Activated CD4-positive, alpha-beta memory T cell treated with anti-CD3 and anti-CD28 coated beads, Interleukin-2, amount 10 ng/mL, durations not matched to agents 7 days and 5 days (primary cell): ENCODE results near the gene ZNF232. TPM values are rescaled to one million over a fixed set of nuclear protein-coding genes. Genes with fewer than 3 reads are reported as not detected.
A peak's percentile ranks its signal among the peaks of the same experiment; 100 is the strongest.
"Not testable (repeated sequence)": the region's sequence is repeated elsewhere in the genome, so short reads cannot be mapped to it uniquely, and the experiment has no call there.

Experiments
- CTCF ChIA-PET: fragments of 350-600 bp; sonication (Branson Sonifier 250); formaldehyde crosslinking; loops from one replicate; lab custom pipeline; 2021; ENCODE audit warnings: antibody characterized with exemption, inconsistent platforms; lab: Charles Lee
- POLR2A ChIA-PET: fragments of 350-600 bp; sonication (Branson Sonifier 250); formaldehyde crosslinking; loops from one replicate; lab custom pipeline; 2021; ENCODE audit warnings: antibody characterized with exemption; lab: Charles Lee
- DNase-seq: peaks from one replicate; pipeline ENCODE4 v3.0.0-alpha.2; 2020
- H3K27ac Mint-ChIP-seq: one replicate; pipeline ENCODE4 v1.8.0; 2021; ENCODE audit warnings: mild to moderate bottlenecking, mixed read lengths
- H3K27me3 Mint-ChIP-seq: one replicate; pipeline ENCODE4 v1.8.0; 2021; ENCODE audit warnings: mixed read lengths
- H3K36me3 Mint-ChIP-seq: one replicate; pipeline ENCODE4 v1.8.0; 2021; ENCODE audit warnings: low read depth, mixed read lengths
- H3K4me1 Mint-ChIP-seq: one replicate; pipeline ENCODE4 v1.8.0; 2021; ENCODE audit warnings: mixed read lengths
- H3K4me3 Mint-ChIP-seq: one replicate; pipeline ENCODE4 v1.8.0; 2021; ENCODE audit warnings: mild to moderate bottlenecking, mixed read lengths
- H3K9me3 Mint-ChIP-seq: one replicate; pipeline ENCODE4 v1.8.0; 2021; ENCODE audit warnings: mixed read lengths
- total RNA-seq, 2 experiments: library from RNA; stranded (reverse); gene quantifications; one replicate each; pipeline ENCODE4 v1.2.3, GENCODE V29; 2021

Gene ZNF232
- total RNA-seq, 2 experiments from 2014 or later: 6.4 to 6.7 TPM

- no peak for DNase-seq
- H3K9me3 Mint-ChIP-seq: peaks cover 50% of the 10 kb centered on the region
- H3K4me3 Mint-ChIP-seq: no peak overlapping the region
- no peaks in the 10 kb centered on the region for H3K4me1 Mint-ChIP-seq
- ChIA-PET POLR2A (no interaction called here), CTCF (no interaction called here)
- peaks cover 19% of the 10 kb centered on the region for H3K27me3 Mint-ChIP-seq
- H3K27ac Mint-ChIP-seq: no peak overlapping the region
- H3K36me3 Mint-ChIP-seq: peaks cover 31% of the 10 kb centered on the region
Measured at GRCh38 chr17:5099271-5099670, 12.4 kb downstream of the ZNF232 start.

DNA sequence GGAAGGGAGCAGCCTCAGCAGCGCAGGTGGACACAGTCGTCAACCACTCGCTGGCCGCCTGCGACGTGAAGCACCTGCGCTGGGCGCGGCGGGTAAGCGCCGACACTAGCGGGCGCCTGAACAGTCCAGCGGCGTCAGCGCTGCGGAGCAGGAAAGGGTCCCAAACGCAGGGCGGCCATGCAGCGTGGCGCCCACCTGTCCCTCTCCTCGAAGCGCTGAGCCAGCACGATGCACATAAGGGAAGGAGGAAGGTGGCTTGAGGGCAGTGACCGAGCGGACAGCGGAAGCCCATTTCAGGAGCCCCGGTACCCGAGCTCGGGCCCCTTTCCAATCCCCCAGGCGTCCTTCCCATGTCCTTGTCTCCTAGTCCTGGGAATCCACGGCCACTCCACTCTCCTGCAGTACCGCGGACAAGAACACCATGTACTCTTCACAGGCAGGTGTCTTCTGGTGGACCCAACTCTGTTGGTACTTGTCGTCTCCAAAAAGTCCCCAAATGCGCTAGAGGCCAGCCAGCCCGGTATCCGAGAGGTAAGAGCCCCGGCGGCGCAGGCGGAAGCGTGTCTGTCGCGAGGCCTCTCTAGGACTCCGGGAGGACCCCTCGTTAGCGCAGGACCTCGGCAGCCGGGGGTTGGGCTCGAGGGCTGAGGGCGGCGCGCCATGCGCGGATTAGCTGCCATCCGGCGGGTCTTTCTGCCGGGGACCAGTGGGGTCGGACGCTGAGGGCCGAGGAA, 14.4 kb downstream of the ZNF232 start:
- no peak for DNase-seq
- Mint-ChIP-seq H3K4me3 (no peak overlapping the region), H3K9me3 (peaks cover 56% of the 10 kb centered on the region), H3K27ac (no peak overlapping the region), H3K4me1 (no peaks in the 10 kb centered on the region), H3K36me3 (peaks cover 40% of the 10 kb centered on the region), H3K27me3 (peaks cover 19% of the 10 kb centered on the region)
- ChIA-PET CTCF (no interaction called here), POLR2A (interaction anchor here (0.6 kb wide), 1 partner anchor 40 kb away, joined by 4 read pairs; no protein-coding TSS in a partner anchor)

GRCh38 chr17:5096731-5097100, 15.0 kb downstream of the ZNF232 start:
- H3K27me3 Mint-ChIP-seq: peaks cover 19% of the 10 kb centered on the region
- ChIA-PET POLR2A (no interaction called here), CTCF (no interaction called here)
- peaks cover 60% of the 10 kb centered on the region for H3K9me3 Mint-ChIP-seq
- no peak overlapping the region for H3K4me3 Mint-ChIP-seq
- no peaks in the 10 kb centered on the region for H3K4me1 Mint-ChIP-seq
- DNase-seq: no peak
- H3K36me3 Mint-ChIP-seq: peaks cover 46% of the 10 kb centered on the region
- no peak overlapping the region for H3K27ac Mint-ChIP-seq

DNA sequence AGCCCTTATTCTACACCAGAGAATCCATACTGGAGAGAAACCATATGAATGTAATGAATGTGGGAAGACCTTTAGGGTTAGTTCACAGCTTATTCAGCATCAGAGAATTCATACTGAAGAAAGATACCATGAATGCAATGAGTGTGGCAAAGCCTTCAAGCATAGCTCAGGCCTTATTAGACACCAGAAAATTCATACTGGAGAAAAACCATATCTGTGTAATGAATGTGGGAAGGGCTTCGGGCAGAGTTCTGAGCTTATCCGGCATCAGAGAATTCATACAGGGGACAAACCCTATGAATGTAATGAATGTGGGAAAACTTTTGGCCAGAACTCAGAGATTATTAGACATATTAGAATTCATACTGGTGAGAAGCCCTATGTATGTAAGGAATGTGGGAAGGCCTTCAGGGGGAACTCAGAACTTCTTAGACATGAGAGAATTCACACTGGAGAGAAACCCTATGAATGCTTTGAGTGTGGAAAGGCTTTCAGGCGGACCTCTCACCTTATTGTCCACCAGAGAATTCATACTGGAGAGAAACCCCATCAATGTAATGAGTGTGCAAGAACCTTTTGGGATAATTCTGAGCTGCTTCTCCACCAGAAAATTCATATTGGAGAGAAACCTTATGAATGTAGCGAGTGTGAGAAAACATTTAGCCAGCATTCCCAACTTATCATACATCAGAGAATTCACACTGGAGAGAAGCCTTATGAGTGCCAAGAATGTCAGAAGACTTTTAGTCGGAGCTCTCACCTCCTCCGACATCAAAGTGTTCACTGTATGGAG, 19.3 kb downstream of the ZNF232 start:
- peaks cover 76% of the 10 kb centered on the region for H3K36me3 Mint-ChIP-seq
- peaks cover 18% of the 10 kb centered on the region for H3K27me3 Mint-ChIP-seq
- no peak overlapping the region for H3K4me3 Mint-ChIP-seq
- no peak overlapping the region for H3K27ac Mint-ChIP-seq
- no peak for DNase-seq
- CTCF ChIA-PET: no interaction called here
- H3K4me1 Mint-ChIP-seq: no peaks in the 10 kb centered on the region
- POLR2A ChIA-PET: interaction anchor here (1.0 kb wide), 1 partner anchor 14 kb away, joined by 3 read pairs; the partner anchor contains the start of gene ZFP3
- peaks cover 78% of the 10 kb centered on the region for H3K9me3 Mint-ChIP-seq

DNA sequence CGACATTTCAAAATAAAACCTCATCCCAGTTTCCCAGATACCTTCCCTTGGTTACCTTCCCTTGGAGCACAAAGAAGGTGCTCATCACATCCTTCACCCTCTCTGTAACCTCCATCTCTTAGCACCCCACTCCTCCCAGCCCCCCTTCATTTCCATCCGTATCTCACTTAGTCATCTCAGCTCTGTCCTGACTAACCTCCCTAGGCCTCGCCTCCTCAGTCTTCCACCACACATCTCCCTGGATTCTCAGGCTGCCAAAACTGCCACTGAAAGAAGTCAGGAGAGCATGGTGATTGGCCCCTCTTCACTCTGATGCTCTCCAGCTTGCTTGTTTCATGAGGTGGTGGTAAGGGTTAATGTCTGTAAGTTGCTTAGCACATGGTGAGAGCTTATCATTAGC, 31.1 kb downstream of the ZNF232 start:
- DNase-seq: no peak
- ChIA-PET POLR2A (no interaction called here), CTCF (no interaction called here)
- Mint-ChIP-seq H3K27ac (no peak overlapping the region), H3K36me3 (peaks cover 48% of the 10 kb centered on the region), H3K27me3 (no peaks in the 10 kb centered on the region), H3K4me1 (peaks cover 24% of the 10 kb centered on the region), H3K9me3 (peaks cover 34% of the 10 kb centered on the region), H3K4me3 (peak overlapping the region; percentile 30)

DNA sequence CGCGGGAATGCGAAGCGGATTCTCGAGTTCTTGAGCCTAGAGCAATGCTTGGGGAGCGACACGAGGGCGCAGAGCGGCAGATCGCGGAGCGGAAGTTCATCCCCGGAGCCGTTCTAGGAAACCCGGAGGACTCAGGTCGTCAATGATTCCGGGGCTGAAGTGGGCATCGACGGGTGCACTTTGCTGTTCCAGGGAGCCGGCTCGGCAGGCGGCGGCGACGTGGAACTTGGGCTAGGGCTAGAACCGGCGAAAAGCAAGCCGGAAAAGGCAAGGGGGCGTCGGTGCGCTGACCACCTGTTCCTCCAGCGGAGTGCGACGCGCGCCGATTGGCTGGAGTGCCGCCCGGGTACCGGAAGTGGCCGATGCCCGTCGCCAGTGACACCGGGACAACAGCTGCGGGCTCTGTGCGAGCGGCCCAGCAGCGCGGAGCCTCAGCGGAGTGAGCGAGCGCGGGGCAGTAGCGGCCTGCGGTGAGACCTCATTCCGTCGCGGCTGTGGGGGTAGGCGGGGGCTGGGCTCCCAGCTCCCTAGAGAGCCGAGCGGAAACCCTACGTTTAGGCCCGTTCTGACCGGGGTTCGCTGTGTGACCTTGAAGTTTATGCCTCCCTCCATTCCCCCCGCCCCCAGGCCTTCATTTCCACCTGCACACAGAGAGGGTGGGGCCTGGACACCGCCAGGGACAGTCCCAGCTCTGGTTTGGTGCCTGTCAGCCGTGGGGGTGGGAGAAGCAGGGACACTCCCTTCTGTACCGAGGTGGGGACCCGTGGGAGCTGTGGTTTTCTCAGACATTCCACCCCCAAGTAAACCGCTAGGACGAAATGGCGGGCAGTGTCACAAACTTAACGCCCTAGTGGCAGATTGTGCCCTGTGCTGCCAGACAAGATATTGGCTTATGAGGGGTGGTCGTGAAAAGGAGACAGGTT, 33.3 kb downstream of the ZNF232 start, which contains the start of gene ZFP3:
ZFP3 (plus strand) TSS at position 362 of the 923 bp plus-strand sequence. CDS start 13,038 bp downstream, outside the sequence.
- Mint-ChIP-seq H3K27ac (peak within 1 kb of the TSS; percentile 78), H3K4me3 (peak within 1 kb of the TSS; percentile 80), H3K36me3 (peaks cover 36% of the 10 kb centered on the region), H3K9me3 (peaks cover 25% of the 10 kb centered on the region), H3K27me3 (no peaks in the 10 kb centered on the region), H3K4me1 (peaks cover 24% of the 10 kb centered on the region)
- ChIA-PET POLR2A (interaction anchor here (0.7 to 1.6 kb wide), 6 partner anchors 14 to 139 kb away, joined by 3 to 10 read pairs (median 4); partner anchors contain the start of genes RNF167, SLC25A11, ZNF232 and ZNF594), CTCF (interaction anchor here (0.8 to 2.0 kb wide), 5 partner anchors 25 to 289 kb away, joined by 3 to 7 read pairs (median 3); partner anchors contain the start of gene ZNF594)
- DNase-seq: peak; percentile 80

DNA sequence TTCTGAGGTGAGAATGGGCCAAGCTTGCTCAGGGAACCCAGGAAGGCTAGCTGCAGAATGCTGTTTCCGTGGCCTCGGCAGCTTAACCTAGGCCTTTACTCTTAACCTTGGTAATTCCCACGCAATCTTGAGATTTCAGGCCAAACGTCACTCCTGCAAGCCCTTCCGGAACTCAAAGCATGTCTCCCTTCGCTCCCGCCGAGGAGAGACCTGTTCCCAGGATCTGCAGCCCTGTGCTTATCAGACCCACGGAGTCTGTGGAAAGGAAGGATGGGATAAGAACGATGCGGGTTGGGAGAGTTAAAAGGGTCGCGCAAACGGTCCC, 33.9 kb downstream of the ZNF232 start:
- no peak for DNase-seq
- POLR2A ChIA-PET: interaction anchor here (0.6 to 1.6 kb wide), 5 partner anchors 14 to 138 kb away, joined by 3 to 10 read pairs (median 3); partner anchors contain the start of genes RNF167, SLC25A11, ZNF232 and ZNF594
- Mint-ChIP-seq H3K9me3 (peaks cover 20% of the 10 kb centered on the region), H3K4me1 (peaks cover 24% of the 10 kb centered on the region), H3K27ac (peak overlapping the region; percentile 78), H3K27me3 (no peaks in the 10 kb centered on the region), H3K36me3 (peaks cover 32% of the 10 kb centered on the region), H3K4me3 (peak overlapping the region; percentile 80)
- CTCF ChIA-PET: interaction anchor here (1.7 to 2.0 kb wide), 2 partner anchors 47 to 114 kb away, joined by 4 to 7 read pairs; partner anchors contain the start of gene ZNF594

DNA sequence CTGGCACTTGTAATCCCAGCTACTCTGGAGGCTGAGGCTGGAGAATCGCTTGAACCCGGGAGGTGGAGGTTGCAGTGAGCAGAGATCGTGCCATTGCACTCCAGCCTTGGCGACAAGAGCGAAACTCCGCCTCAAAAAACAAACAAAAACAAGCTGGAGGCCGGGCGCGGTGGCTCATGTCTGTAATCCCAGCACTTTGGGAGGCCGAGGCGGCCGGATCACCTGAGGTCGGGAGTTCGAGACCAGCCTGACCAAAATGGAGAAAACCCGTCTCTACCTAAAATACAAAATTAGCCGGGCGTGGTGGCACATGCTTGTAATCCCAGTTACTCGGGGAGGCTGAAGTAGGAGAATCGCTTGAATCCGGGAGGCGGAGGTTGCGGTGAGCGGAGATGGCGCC, 34.4 kb downstream of the ZNF232 start:
- Mint-ChIP-seq H3K27ac (peak overlapping the region; percentile 78), H3K4me1 (peaks cover 24% of the 10 kb centered on the region), H3K9me3 (peaks cover 20% of the 10 kb centered on the region), H3K4me3 (peak overlapping the region; percentile 80), H3K36me3 (peaks cover 27% of the 10 kb centered on the region)
- CTCF ChIA-PET: interaction anchor here (0.6 to 2.0 kb wide), 2 partner anchors 46 to 60 kb away, joined by 4 read pairs; no protein-coding TSS in a partner anchor
- not testable (repeated sequence) for H3K27me3 Mint-ChIP-seq, DNase-seq
- POLR2A ChIA-PET: interaction anchor here (0.6 to 1.2 kb wide), 2 partner anchors 15 to 34 kb away, joined by 3 read pairs; no protein-coding TSS in a partner anchor

DNA sequence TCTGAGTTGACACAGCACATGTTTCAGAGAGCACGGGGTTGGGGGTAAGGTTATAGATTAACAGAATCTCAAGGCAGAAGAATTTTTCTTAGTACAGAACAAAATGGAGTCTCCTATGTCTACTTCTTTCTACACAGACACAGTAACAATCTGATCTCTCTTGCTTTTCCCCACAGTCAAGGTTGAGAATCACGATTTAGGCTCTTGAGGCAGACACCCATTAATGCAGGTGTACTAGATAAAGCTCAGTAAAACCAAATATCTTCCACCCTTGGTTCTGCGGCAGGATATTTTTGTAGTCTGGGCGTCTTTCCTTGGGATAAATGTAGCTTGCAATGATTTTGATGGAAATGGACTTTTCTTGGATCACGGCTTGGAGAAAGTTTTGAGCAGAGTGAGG, 36.2 kb downstream of the ZNF232 start:
- CTCF ChIA-PET, H3K4me3 Mint-ChIP-seq, POLR2A ChIA-PET, DNase-seq, H3K27ac Mint-ChIP-seq, H3K27me3 Mint-ChIP-seq: not testable (repeated sequence)
- Mint-ChIP-seq H3K36me3 (peaks cover 19% of the 10 kb centered on the region), H3K9me3 (peaks cover 13% of the 10 kb centered on the region), H3K4me1 (peaks cover 20% of the 10 kb centered on the region)

- CTCF ChIA-PET: interaction anchor here (0.9 kb wide), 1 partner anchor 160 kb away, joined by 3 read pairs; no protein-coding TSS in a partner anchor
Measured at GRCh38 chr17:5069724-5070123, 42.0 kb downstream of the ZNF232 start.

GRCh38 chr17:5068236-5068635, 43.4 kb downstream of the ZNF232 start:
- Mint-ChIP-seq H3K27ac (no peak overlapping the region), H3K4me1 (peaks cover under 1% of the 10 kb centered on the region), H3K27me3 (no peaks in the 10 kb centered on the region), H3K36me3 (no peaks in the 10 kb centered on the region), H3K4me3 (no peak overlapping the region), H3K9me3 (no peaks in the 10 kb centered on the region)
- CTCF ChIA-PET: interaction anchor here (0.6 to 0.8 kb wide), 2 partner anchors 17 to 206 kb away, joined by 3 read pairs; no protein-coding TSS in a partner anchor
- POLR2A ChIA-PET: no interaction called here
- no peak for DNase-seq

More at GRCh38 chr17:5069724-5070123, 42.0 kb downstream of the ZNF232 start:
- no peaks in the 10 kb centered on the region for H3K27me3 Mint-ChIP-seq
- no peaks in the 10 kb centered on the region for H3K36me3 Mint-ChIP-seq
- no peak overlapping the region for H3K27ac Mint-ChIP-seq
- POLR2A ChIA-PET: no interaction called here
- no peaks in the 10 kb centered on the region for H3K9me3 Mint-ChIP-seq
- H3K4me1 Mint-ChIP-seq: no peaks in the 10 kb centered on the region
- no peak for DNase-seq
- no peak overlapping the region for H3K4me3 Mint-ChIP-seq

DNA sequence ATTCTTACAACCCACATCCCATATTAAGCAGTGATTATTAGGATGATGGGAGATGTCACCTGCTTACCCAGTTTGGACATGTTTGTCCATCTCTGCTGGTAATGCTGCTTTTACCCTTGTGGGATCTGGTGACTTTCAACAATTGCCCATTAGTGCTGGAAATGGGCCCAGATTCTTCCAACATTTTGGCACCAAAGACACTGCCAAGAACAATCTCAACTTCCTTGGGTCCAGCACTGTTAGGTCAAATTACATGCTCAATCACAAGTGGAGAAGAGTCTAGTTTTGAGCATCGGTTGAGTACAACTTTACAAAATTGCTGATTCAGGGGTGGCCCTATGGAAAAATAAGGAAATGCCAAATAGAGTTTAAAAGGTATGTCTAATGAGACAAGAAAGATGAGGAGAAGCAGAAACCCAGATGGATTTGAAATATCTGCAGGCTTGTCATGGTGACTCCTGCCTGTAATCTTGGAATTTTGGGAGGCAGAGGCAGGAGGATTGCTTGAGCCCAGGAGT, 46.4 kb downstream of the ZNF232 start:
- DNase-seq: no peak
- H3K27me3 Mint-ChIP-seq: no peaks in the 10 kb centered on the region
- POLR2A ChIA-PET: no interaction called here

More for the DNA sequence above, 46.4 kb downstream of the ZNF232 start:
- Mint-ChIP-seq H3K27ac (no peak overlapping the region), H3K36me3 (no peaks in the 10 kb centered on the region), H3K4me1 (peaks cover 8% of the 10 kb centered on the region), H3K9me3 (no peaks in the 10 kb centered on the region), H3K4me3 (no peak overlapping the region)
- CTCF ChIA-PET: no interaction called here
